GM18508 (cell line): ENCODE data around the gene UVRAG.

Experiments
- ATAC-seq: cut with Tn5 transposase; IDR thresholded peaks from one replicate; pipeline ENCODE4 v1.9.1; 2021; ENCODE audit warnings: moderate number of reproducible peaks; ENCODE audit not compliant: insufficient read depth, unreplicated experiment

The UVRAG gene

GRCh38 chr11:76175783-76176182 is 360.8 kb downstream of the UVRAG start:
- ATAC-seq: no peak

- ATAC-seq: no peak
Measured at GRCh38 chr11:76176463-76176862, 361.5 kb downstream of the UVRAG start.

GRCh38 chr11:76177250-76177686 is 362.3 kb downstream of the UVRAG start:
- ATAC-seq: no peak

- ATAC-seq: no peak
Measured at GRCh38 chr11:76179147-76179546, 364.1 kb downstream of the UVRAG start.

GRCh38 chr11:76181371-76181770 is 366.4 kb downstream of the UVRAG start:
- ATAC-seq: no peak

- ATAC-seq: no peak
Measured at GRCh38 chr11:76184551-76184993, 369.6 kb downstream of the UVRAG start.

GRCh38 chr11:76185511-76185910 is 370.5 kb downstream of the UVRAG start:
- ATAC-seq: no peak

GRCh38 chr11:76185931-76186401 is 371.0 kb downstream of the UVRAG start:
- no peak for ATAC-seq

- no peak for ATAC-seq
Measured at GRCh38 chr11:76186776-76187279, 371.8 kb downstream of the UVRAG start.

- ATAC-seq: no peak
Measured at GRCh38 chr11:76188873-76189272, 373.9 kb downstream of the UVRAG start.

- ATAC-seq: no peak
Measured at GRCh38 chr11:76189682-76190081, 374.7 kb downstream of the UVRAG start.

GRCh38 chr11:76190376-76190775 is 375.4 kb downstream of the UVRAG start:
- no peak for ATAC-seq
